ENCODE measurements around the gene RHOJ.

DNA sequence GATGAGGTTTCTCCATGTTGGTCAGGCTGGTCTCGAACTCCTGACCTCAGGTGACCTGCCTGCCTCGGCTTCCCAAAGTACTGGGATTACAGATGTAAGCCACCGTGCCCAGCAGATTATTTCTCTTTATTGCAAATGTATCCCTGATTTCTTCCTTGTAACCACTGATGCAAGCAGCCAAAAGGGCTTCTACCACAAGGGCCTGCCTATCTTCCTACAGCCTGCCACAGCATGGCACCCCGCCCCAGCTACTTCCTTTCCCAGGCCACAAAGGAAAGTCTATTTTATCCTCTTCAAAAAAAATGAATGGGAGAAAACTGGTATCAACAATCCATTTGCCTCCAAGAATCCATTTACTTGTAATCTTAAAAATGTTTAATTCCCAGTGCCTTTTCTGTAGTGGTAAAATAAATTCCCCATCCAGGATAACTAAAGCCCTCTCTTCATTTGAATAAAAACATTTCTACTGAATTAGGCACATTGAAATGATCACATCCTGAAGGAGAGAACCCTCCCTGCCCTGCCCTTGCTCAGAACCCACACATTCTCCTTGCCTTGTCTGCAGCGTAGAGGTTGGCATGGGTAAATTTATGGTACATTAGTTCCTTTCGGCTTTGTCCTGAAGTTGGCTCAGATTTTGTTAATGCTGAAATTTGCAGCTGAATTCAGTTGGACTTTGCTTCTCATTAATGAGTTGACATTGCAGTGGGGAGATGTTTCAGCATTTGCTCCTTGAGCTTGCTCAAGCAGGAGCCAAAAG, 95.3 kb downstream of the RHOJ start:
- TF ChIP-seq, protein P1, sequence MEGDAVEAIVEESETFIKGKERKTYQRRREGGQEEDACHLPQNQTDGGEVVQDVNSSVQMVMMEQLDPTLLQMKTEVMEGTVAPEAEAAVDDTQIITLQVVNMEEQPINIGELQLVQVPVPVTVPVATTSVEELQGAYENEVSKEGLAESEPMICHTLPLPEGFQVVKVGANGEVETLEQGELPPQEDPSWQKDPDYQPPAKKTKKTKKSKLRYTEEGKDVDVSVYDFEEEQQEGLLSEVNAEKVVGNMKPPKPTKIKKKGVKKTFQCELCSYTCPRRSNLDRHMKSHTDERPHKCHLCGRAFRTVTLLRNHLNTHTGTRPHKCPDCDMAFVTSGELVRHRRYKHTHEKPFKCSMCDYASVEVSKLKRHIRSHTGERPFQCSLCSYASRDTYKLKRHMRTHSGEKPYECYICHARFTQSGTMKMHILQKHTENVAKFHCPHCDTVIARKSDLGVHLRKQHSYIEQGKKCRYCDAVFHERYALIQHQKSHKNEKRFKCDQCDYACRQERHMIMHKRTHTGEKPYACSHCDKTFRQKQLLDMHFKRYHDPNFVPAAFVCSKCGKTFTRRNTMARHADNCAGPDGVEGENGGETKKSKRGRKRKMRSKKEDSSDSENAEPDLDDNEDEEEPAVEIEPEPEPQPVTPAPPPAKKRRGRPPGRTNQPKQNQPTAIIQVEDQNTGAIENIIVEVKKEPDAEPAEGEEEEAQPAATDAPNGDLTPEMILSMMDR (IDR thresholded peaks at IDR 0.05): no peak
- TF ChIP-seq POLR2A (IDR thresholded peaks at IDR 0.05): no peak

Data from testis (tissue), 2 donors.